Vagina (tissue), 2 donors: ENCODE measurements around the gene YIF1B. TPM values are rescaled to one million over a fixed set of nuclear protein-coding genes. Genes with fewer than 3 reads are reported as not detected.
A peak's percentile ranks its signal among the peaks of the same experiment; 100 is the strongest.

Experiments used
- DNase-seq, 2 donors: peaks; one replicate each; pipeline ENCODE4 v3.0.0-alpha.2; 2017; ENCODE audit errors: extremely low spot score in 2 of 2
- H3K27ac ChIP-seq: fragments of 200-600 bp; sonication (generic); one replicate; pipeline ENCODE4 v1.5.1; 2019
- H3K27me3 ChIP-seq: fragments of 200-600 bp; sonication (generic); one replicate; pipeline ENCODE4 v1.5.1; 2019
- H3K36me3 ChIP-seq, 2 donors: fragments of 200-600 bp; sonication (generic); one replicate each; pipeline ENCODE4 v1.5.1; 2017 to 2019
- H3K4me1 ChIP-seq: fragments of 200-600 bp; sonication (generic); one replicate; pipeline ENCODE4 v1.5.1; 2019
- H3K4me3 ChIP-seq, 2 donors: fragments of 200-600 bp; sonication (generic); 1 replicate in 1 of 2; 2 replicates in 1 of 2; pipeline ENCODE4 v1.5.1; 2016 to 2019
- H3K9me3 ChIP-seq: fragments of 200-600 bp; sonication (generic); one replicate; pipeline ENCODE4 v1.5.1; 2019
- CTCF ChIP-seq, 3 experiments: fragments of 450-650 bp in 2 of 3; fragments of 200-600 bp in 1 of 3; sonication (generic) in 1 of 3; IDR thresholded peaks; one replicate each; pipeline ENCODE4 v1.5.1; 2017 to 2019; ENCODE audit warnings: antibody characterized with exemption in 3 of 3, mild to moderate bottlenecking in 2 of 3, moderate library complexity in 2 of 3
- POLR2A ChIP-seq, 2 donors: fragments of 450-650 bp; IDR thresholded peaks; one replicate each; pipeline ENCODE4 v1.6.1; 2017; ENCODE audit warnings: antibody characterized with exemption in 2 of 2, mild to moderate bottlenecking in 2 of 2, moderate library complexity in 2 of 2
- POLR2AphosphoS5 ChIP-seq, 2 donors: sonication (generic); formaldehyde crosslinking; IDR thresholded peaks; one replicate each; pipeline ENCODE4 v1.9.0; 2017; ENCODE audit warnings: antibody characterized with exemption in 2 of 2, mild to moderate bottlenecking in 2 of 2, low read depth in 1 of 2; ENCODE audit not compliant: insufficient read depth in 1 of 2
- intact Hi-C: fragments of 100-400 bp; cut with DNase I; formaldehyde crosslinking; loops from one replicate; pipeline ENCODE4 v1.15.1; 2023
- total RNA-seq: library from RNA; depleted of rRNA; stranded (reverse); fragments of >200 nt; gene quantifications from one replicate; pipeline ENCODE4 v1.2.3, GENCODE V29; 2016

Gene YIF1B
- total RNA-seq, 1 donor from 2014 or later, result 32.9 TPM

- Histone ChIP-seq H3K36me3 (no peaks in the 10 kb centered on the region), H3K9me3 (no peaks in the 10 kb centered on the region), H3K4me1 (peaks cover 49% of the 10 kb centered on the region), H3K4me3 (no peak overlapping the region), H3K27me3 (no peaks in the 10 kb centered on the region), H3K27ac (no peak overlapping the region)
- intact Hi-C loops, result no loop called here
- TF ChIP-seq POLR2A (IDR thresholded peaks at IDR 0.05) (no peak), CTCF (IDR thresholded peaks at IDR 0.05) (no peak), POLR2AphosphoS5 (IDR thresholded peaks at IDR 0.05; ENCODE audit: insufficient read depth in 1 of 2, low read depth in 1 of 2) (no peak)
- no peak for DNase-seq
Measured at GRCh38 chr19:38293281-38293680, 22.5 kb downstream of the YIF1B start.

- Histone ChIP-seq H3K4me1 (peaks cover 35% of the 10 kb centered on the region), H3K4me3 (no peak overlapping the region), H3K27ac (peak overlapping the region; percentile 27), H3K27me3 (no peaks in the 10 kb centered on the region), H3K9me3 (no peaks in the 10 kb centered on the region), H3K36me3 (no peaks in the 10 kb centered on the region)
- intact Hi-C loops, result no loop called here
- no peak for DNase-seq
- TF ChIP-seq CTCF (IDR thresholded peaks at IDR 0.05) (no peak), POLR2AphosphoS5 (IDR thresholded peaks at IDR 0.05; ENCODE audit: insufficient read depth in 1 of 2, low read depth in 1 of 2) (no peak), POLR2A (IDR thresholded peaks at IDR 0.05) (no peak)
Measured at GRCh38 chr19:38291855-38292254, 23.9 kb downstream of the YIF1B start.

- intact Hi-C loops, result no loop called here
- H3K36me3 ChIP-seq, result no peaks in the 10 kb centered on the region
- peaks cover 34% of the 10 kb centered on the region for H3K4me1 ChIP-seq
- TF ChIP-seq POLR2AphosphoS5 (IDR thresholded peaks at IDR 0.05; ENCODE audit: insufficient read depth in 1 of 2, low read depth in 1 of 2), result peak; percentile 51 to 65
- no peak for TF ChIP-seq CTCF (IDR thresholded peaks at IDR 0.05)
- no peaks in the 10 kb centered on the region for H3K27me3 ChIP-seq
- DNase-seq, result no peak
- no peak overlapping the region for H3K4me3 ChIP-seq
- peak overlapping the region; percentile 46 for H3K27ac ChIP-seq
- H3K9me3 ChIP-seq, result no peaks in the 10 kb centered on the region
Measured at GRCh38 chr19:38290631-38291147, 25.1 kb downstream of the YIF1B start.

GRCh38 chr19:38289955-38290354, 25.8 kb downstream of the YIF1B start:
- TF ChIP-seq POLR2AphosphoS5 (IDR thresholded peaks at IDR 0.05; ENCODE audit: insufficient read depth in 1 of 2, low read depth in 1 of 2) (no peak), CTCF (IDR thresholded peaks at IDR 0.05) (no peak), POLR2A (IDR thresholded peaks at IDR 0.05) (no peak)
- no peak for DNase-seq
- H3K36me3 ChIP-seq, result no peaks in the 10 kb centered on the region
- peaks cover 40% of the 10 kb centered on the region for H3K4me1 ChIP-seq
- H3K4me3 ChIP-seq, result no peak overlapping the region
- intact Hi-C loops, result no loop called here
- no peaks in the 10 kb centered on the region for H3K27me3 ChIP-seq
- no peaks in the 10 kb centered on the region for H3K9me3 ChIP-seq
- peak overlapping the region; percentile 46 for H3K27ac ChIP-seq

GRCh38 chr19:38288123-38288855, 27.5 kb downstream of the YIF1B start:
- no peak overlapping the region for H3K4me3 ChIP-seq
- no peak for DNase-seq

More at GRCh38 chr19:38288123-38288855, 27.5 kb downstream of the YIF1B start:
- intact Hi-C loops, result no loop called here
- H3K9me3 ChIP-seq, result no peaks in the 10 kb centered on the region
- no peaks in the 10 kb centered on the region for H3K36me3 ChIP-seq
- H3K27me3 ChIP-seq, result no peaks in the 10 kb centered on the region
- no peak overlapping the region for H3K27ac ChIP-seq
- peaks cover 48% of the 10 kb centered on the region for H3K4me1 ChIP-seq
- TF ChIP-seq POLR2A (IDR thresholded peaks at IDR 0.05) (no peak), POLR2AphosphoS5 (IDR thresholded peaks at IDR 0.05; ENCODE audit: insufficient read depth in 1 of 2, low read depth in 1 of 2) (no peak), CTCF (IDR thresholded peaks at IDR 0.05) (no peak)
